Endodermal cell (in vitro differentiated cells): ENCODE data around the gene USH1G. TPM values are rescaled to one million over a fixed set of nuclear protein-coding genes. Genes with fewer than 3 reads are reported as not detected.

Experiments used
- DNase-seq: peaks from one replicate; pipeline ENCODE4 v3.0.0-alpha.2; 2017
- H3K27ac ChIP-seq: 2 replicates; pipeline ENCODE4 v1.5.1; 2013; ENCODE audit warnings: mild to moderate bottlenecking, low read depth, low read length, moderate library complexity
- H3K27me3 ChIP-seq: 2 replicates; pipeline ENCODE4 v1.6.1; 2013; ENCODE audit warnings: mild to moderate bottlenecking, low read length, moderate library complexity; ENCODE audit not compliant: insufficient read depth, control insufficient read depth, poor library complexity, severe bottlenecking
- H3K36me3 ChIP-seq: 2 replicates; pipeline ENCODE4 v1.7.0; 2013; ENCODE audit warnings: mild to moderate bottlenecking, low read length, moderate library complexity; ENCODE audit not compliant: control insufficient read depth, insufficient read depth
- H3K4me1 ChIP-seq: one replicate; pipeline ENCODE4 v1.7.0; 2013; ENCODE audit warnings: low read length; ENCODE audit not compliant: control insufficient read depth, insufficient read depth
- H3K4me3 ChIP-seq: 2 replicates; pipeline ENCODE4 v1.5.1; 2013; ENCODE audit warnings: mild to moderate bottlenecking, low read length, moderate library complexity
- H3K9ac ChIP-seq: 2 replicates; pipeline ENCODE4 v1.6.1; 2013; ENCODE audit warnings: mild to moderate bottlenecking, low read length, moderate library complexity; ENCODE audit not compliant: poor library complexity, severe bottlenecking; ENCODE audit errors: extremely low read depth
- H3K9me3 ChIP-seq: 2 replicates; pipeline ENCODE4 v1.6.1; 2013; ENCODE audit warnings: mild to moderate bottlenecking, low read length, moderate library complexity; ENCODE audit not compliant: control insufficient read depth
- H3K27ac Mint-ChIP-seq: 2 replicates; pipeline ENCODE4 v1.8.0; 2020; ENCODE audit warnings: mixed read lengths
- H3K27me3 Mint-ChIP-seq: 2 replicates; pipeline ENCODE4 v1.8.0; 2021; ENCODE audit warnings: mild to moderate bottlenecking, mixed read lengths; ENCODE audit not compliant: insufficient read depth
- H3K36me3 Mint-ChIP-seq: 2 replicates; pipeline ENCODE4 v1.8.0; 2020; ENCODE audit warnings: low read depth, mixed read lengths
- H3K4me1 Mint-ChIP-seq: 2 replicates; pipeline ENCODE4 v1.8.0; 2020; ENCODE audit warnings: mixed read lengths
- H3K4me3 Mint-ChIP-seq: 2 replicates; pipeline ENCODE4 v1.8.0; 2020; ENCODE audit warnings: mild to moderate bottlenecking, moderate library complexity, mixed read lengths
- H3K9me3 Mint-ChIP-seq: 2 replicates; pipeline ENCODE4 v1.8.0; 2020; ENCODE audit warnings: mild to moderate bottlenecking, mixed read lengths
- CTCF ChIP-seq: fragments of 200-600 bp; sonication (generic); conservative IDR thresholded peaks from 2 replicates; pipeline ENCODE4 v1.5.0; 2021; ENCODE audit warnings: antibody characterized with exemption, mild to moderate bottlenecking
- WGBS, 2 experiments: methylation state at CpG; one replicate each; pipeline versions ENCODE4 v1.1.5 to v1.1.7; 2013; ENCODE audit warnings: missing lambda C conversion rate in 2 of 2, mixed read lengths in 1 of 2; ENCODE audit not compliant: insufficient coverage in 1 of 2, insufficient read length in 1 of 2; 5-methylcytosine and 5-hydroxymethylcytosine counted together
- total RNA-seq, 2 donors: library from RNA; stranded (reverse); fragmentation: NEBNext Ultra II Directional in 1 of 2; extraction: Animal tissue kit (Norgen Biotek cat#: 25700) in 1 of 2; gene quantifications; 2 replicates in 1 of 2; 3 replicates in 1 of 2; pipeline ENCODE4 v1.2.1, GENCODE V29; 2021

USH1G gene
- total RNA-seq, 2 donors from 2014 or later, result 0.11 to 0.13 TPM

- H3K27ac Mint-ChIP-seq, result no peak overlapping the region
- WGBS, 2 experiments, result 76 to 86% methylated on average over 10 to 13 of the region's 13 CpGs
- H3K9me3 Mint-ChIP-seq, result no peaks in the 10 kb centered on the region
- Histone ChIP-seq H3K36me3 (no peaks in the 10 kb centered on the region), H3K9me3 (no peaks in the 10 kb centered on the region), H3K27ac (no peak overlapping the region), H3K4me1 (no peaks in the 10 kb centered on the region), H3K4me3 (no peak overlapping the region), H3K9ac (no peak overlapping the region), H3K27me3 (peaks cover 64% of the 10 kb centered on the region)
- no peak for TF ChIP-seq CTCF
- no peaks in the 10 kb centered on the region for H3K36me3 Mint-ChIP-seq
- no peaks in the 10 kb centered on the region for H3K4me1 Mint-ChIP-seq
- peak; percentile 74 for DNase-seq
- no peak overlapping the region for H3K4me3 Mint-ChIP-seq
- peaks cover 53% of the 10 kb centered on the region for H3K27me3 Mint-ChIP-seq
Measured at GRCh38 chr17:74943808-74944522, 20.9 kb upstream of the USH1G start.

- Mint-ChIP-seq H3K4me3 (no peak overlapping the region), H3K27me3 (peaks cover 71% of the 10 kb centered on the region), H3K9me3 (no peaks in the 10 kb centered on the region), H3K4me1 (no peaks in the 10 kb centered on the region), H3K36me3 (no peaks in the 10 kb centered on the region), H3K27ac (no peak overlapping the region)
- 84 to 86% methylated on average over 18 to 21 of the region's 21 CpGs for WGBS, 2 experiments
- DNase-seq, result no peak
- Histone ChIP-seq H3K36me3 (no peaks in the 10 kb centered on the region), H3K4me3 (no peak overlapping the region), H3K9ac (no peak overlapping the region), H3K4me1 (no peaks in the 10 kb centered on the region), H3K9me3 (no peaks in the 10 kb centered on the region), H3K27me3 (peaks cover 82% of the 10 kb centered on the region), H3K27ac (no peak overlapping the region)
- no peak for TF ChIP-seq CTCF
Measured at GRCh38 chr17:74941128-74941725, 18.2 kb upstream of the USH1G start.

GRCh38 chr17:74939534-74939933 lies 16.5 kb upstream of the USH1G start:
- Mint-ChIP-seq H3K27me3 (peaks cover 77% of the 10 kb centered on the region), H3K4me3 (no peak overlapping the region), H3K4me1 (no peaks in the 10 kb centered on the region), H3K36me3 (no peaks in the 10 kb centered on the region), H3K27ac (no peak overlapping the region), H3K9me3 (no peaks in the 10 kb centered on the region)
- Histone ChIP-seq H3K4me1 (no peaks in the 10 kb centered on the region), H3K27me3 (peaks cover 89% of the 10 kb centered on the region), H3K9me3 (no peaks in the 10 kb centered on the region), H3K9ac (no peak overlapping the region), H3K4me3 (no peak overlapping the region), H3K36me3 (no peaks in the 10 kb centered on the region), H3K27ac (no peak overlapping the region)
- no peak for DNase-seq
- 64 to 90% methylated on average over 2 to 8 of the region's 8 CpGs for WGBS, 2 experiments
- no peak for TF ChIP-seq CTCF
